Raji (cell line): ENCODE results near the gene CYP4F22.

Experiments used
- POLR2A ChIP-seq: IDR thresholded peaks from 2 replicates; pipeline ENCODE4 v1.6.1; 2011; ENCODE audit warnings: low read depth, low read length, control low read depth; ENCODE audit not compliant: insufficient read depth

The CYP4F22 gene

GRCh38 chr19:15508035-15508710 lies at the start of gene CYP4F22:
CYP4F22 (plus strand) TSS chr19:15508525; CDS start chr19:15525337, 16,812 bp downstream.
- no peak for TF ChIP-seq POLR2A

DNA sequence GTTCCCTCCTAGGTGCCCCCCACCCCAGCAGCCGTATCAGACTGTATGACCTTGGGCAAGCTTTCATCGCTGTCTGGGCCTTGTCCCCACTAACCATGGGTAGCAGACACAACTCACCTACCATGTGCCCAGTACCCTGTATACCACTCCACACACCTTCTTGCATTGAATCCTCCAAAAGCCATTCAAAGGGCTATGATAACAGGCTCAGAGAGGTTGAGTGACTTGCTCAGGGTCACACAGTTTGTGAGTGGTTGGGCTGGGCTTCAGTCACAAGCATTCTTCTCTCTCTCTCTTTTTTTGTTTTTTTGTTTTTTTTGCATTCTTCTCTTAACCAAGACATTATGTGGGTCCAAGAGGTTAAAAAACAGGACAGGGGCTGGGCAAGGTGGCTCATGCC lies 46.6 kb upstream of the CYP4F22 start:
- TF ChIP-seq POLR2A, result no peak

DNA sequence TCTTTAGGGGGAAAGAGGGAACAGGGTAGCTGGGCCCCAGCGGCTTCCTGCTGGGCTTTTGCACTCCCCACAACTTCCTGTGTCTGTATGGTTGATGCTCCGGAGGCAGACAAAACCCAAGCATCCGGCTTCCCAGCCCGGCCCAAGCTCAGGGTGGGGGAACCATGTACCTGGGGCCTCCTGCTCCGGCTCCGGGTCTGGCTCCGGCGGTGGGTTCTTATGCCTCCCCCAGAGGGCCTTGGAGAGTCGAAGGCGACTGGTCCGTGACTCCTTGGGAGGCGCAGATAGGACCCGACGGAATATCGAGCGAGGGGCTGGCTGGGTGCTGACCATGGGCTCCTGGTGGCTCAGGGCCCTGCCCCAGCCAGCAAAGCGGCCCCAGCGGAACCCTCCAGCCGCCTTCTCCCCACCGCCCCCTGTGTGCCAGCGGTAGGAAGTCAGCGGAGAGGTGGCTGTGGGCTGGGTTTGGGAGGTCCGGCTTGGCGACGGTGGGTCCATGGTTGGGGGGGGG lies 44.4 kb upstream of the CYP4F22 start:
- TF ChIP-seq POLR2A, result peak; percentile 49

DNA sequence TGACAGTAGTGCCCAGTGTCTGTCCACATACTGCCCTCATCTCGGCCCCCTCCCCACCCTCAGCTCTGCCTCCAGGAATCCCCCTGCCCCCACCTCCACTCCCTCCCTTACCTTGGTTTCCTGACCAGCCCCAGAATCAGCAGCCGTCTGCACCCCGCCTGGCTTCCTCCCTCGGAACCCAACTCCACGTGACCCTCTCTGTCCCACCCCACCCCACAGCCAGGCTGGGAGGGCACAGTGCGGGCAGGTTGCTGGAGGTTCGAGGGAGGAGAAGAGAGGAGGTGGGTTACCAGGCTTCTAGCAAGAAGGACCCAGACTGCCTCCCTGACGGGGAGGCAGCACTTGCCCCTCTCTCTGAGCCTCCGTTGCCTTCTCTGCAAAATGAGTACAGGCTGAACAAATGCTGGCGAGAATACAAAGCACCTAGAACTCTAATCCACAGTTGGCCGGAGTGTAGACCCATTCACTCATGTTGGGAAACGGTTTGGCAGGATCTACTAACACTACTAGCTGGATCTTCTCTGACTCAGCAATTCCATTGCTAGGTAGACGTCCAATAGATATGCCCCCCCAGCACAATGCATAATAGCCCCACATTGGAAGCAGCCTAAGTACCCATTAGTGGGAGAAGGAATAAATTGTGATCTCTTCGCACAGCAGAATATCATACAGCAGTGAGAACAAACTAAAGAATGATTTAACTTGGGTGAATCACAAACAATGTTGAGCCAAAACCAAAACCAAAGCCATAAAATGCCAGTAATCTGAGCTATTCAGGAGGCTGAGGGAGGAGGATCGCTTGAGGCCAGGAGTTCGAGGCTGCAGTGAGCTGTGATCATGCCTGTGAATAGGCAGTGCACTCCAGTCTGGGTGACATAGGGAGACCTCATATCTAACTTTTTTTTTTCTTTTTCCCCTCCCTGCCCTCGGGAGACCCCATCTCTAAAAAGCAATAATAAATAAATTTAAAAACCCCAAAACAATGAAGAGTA lies 43.6 kb upstream of the CYP4F22 start, which contains the start of gene RASAL3:
Gene RASAL3, minus strand, starts transcription at position 151 of the 992 bp plus-strand sequence. CDS start 186 bp downstream, outside the sequence.
- 0 out of 2 replicates have a peak, but pooled peaks have one; percentile 42 for TF ChIP-seq POLR2A

- TF ChIP-seq POLR2A, result no peak
These were observed 41.2 kb upstream of the CYP4F22 start for GRCh38 chr19:15466851-15467733.

DNA sequence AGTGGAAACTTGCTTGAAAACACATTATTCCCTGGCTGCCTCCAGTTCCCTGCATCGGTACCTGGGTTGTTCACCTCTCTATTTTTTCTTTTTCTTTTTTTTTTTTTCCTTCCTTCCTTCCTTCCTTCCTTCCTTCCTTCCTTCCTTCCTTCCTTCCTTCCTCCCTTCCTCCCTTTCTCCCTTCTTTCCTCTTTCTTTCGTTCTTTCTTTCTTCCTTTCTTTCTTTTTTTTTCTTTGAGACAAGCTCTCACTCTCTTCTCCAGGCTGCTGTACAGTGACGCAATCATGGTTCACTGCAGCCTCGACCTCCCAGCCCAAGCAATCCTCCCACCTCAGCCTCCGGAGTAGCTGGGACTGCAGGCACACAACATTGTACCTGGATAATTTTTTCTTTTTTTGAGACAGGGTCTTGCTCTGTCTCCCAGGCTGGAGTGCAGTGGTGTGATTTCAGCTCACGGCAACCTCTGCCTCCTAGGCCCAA lies 40.6 kb upstream of the CYP4F22 start:
- TF ChIP-seq POLR2A, result no peak

- no peak for TF ChIP-seq POLR2A
These were observed 39.4 kb upstream of the CYP4F22 start for GRCh38 chr19:15468675-15469512.

DNA sequence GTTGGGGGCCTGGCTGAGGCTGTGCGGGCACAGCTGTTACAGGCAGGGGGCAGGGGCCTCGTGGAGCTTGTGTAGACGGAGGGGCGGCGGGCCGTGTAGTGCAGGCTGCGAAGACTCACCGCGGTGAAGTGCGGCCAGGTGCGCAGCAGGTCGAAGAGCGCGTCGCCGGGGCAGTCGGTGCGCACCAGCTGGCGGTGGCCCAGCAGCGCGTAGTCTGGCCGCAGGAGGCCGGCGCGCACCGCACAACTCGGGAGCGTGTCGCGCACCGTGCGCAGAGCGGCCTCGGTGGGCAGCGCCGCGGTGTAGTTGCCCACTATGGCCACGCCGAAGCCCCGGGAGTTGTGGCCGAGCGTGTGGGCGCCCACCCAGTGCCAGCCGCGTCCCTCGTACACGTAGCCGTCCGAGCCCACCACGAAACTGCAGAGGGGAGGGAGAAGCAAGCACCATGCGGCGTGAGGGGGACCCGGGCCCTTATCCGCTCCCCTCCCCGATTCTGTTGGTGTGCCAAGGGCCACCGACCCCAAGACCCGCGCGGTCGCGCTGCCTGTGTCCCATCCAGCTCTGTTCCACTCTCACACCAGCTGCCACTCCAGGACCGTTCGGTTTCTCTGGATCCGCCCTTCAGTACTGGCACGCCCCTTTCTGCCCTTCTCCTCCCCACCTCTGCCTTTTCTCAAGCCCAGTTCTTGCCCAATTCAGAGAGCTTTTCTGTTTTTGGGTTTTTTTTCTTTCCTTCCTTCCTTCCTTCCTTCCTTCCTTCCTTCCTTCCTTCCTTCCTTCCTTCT lies 38.6 kb upstream of the CYP4F22 start:
- TF ChIP-seq POLR2A, result no peak

- TF ChIP-seq POLR2A, result no peak
These were observed 36.7 kb upstream of the CYP4F22 start for GRCh38 chr19:15471639-15472101.

DNA sequence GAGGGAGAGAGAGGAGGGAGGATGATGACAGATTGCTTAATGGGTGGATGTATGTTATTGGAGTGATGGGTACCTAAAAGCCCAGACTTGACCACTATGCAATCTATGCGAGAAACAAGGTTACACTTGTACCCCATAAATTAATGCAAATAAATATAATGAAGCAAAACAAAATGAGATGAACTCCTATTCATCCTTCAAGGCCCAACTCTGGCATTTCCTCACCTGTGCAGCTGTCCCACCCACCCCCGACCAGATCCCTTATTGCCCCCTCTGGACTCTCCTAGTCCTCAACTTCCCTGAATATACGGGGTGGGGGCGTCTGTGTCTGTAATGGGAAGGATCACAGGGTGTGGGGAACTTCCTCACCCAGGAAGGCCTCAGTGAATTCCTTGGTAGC lies 33.2 kb upstream of the CYP4F22 start:
- TF ChIP-seq POLR2A, result no peak

DNA sequence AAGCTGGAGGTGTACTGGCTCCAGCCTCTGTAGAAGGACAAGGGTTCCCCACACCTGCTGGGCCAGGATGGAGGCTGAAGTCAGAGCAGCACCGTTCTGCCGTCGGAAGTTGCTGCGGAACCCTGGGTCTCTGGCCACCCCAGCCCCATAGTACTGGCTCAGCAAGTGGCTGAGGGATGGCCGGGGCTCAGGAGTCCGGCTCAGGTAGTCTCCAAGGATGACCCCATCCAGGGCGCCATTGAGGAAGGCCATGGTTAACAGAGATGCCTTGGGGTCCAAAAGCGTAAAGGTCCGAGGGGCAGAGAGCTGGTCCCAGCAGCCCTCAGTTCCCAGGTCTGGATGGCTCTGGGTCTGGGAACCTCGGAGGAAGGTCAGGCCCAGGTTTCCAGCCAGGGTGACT lies 32.7 kb upstream of the CYP4F22 start:
- TF ChIP-seq POLR2A, result no peak

DNA sequence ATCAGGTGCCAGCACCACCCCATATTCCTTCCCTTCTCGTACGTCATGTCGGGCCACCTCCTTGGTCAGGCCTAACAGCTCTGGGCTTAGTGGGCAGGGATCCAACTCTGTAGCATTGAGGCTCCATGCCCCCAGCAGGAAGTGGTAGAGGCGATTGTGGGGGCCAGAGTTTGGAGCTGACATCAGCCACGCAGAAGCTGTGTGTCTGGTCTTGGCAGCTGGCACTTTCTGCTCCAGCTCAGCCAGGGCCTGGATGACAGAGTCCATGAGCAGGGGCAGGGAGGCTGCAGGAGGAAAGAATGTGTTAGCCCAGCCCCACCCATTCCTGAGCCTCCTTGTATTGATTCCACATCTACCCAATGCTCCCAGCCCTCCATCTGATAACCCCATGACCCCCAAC lies 32.0 kb upstream of the CYP4F22 start:
- TF ChIP-seq POLR2A, result no peak
